Activated CD4-positive, alpha-beta memory T cell treated with anti-CD3 and anti-CD28 coated beads, Interleukin-2, amount 10 ng/mL, durations not matched to agents 7 days and 5 days (primary cell): ENCODE data around the gene MUS81. TPM values are rescaled to one million over a fixed set of nuclear protein-coding genes. Genes with fewer than 3 reads are reported as not detected.

Experiments used
- CTCF ChIA-PET: fragments of 350-600 bp; sonication (Branson Sonifier 250); formaldehyde crosslinking; loops from one replicate; lab custom pipeline; 2021; ENCODE audit warnings: antibody characterized with exemption, inconsistent platforms; lab: Charles Lee
- POLR2A ChIA-PET: fragments of 350-600 bp; sonication (Branson Sonifier 250); formaldehyde crosslinking; loops from one replicate; lab custom pipeline; 2021; ENCODE audit warnings: antibody characterized with exemption; lab: Charles Lee
- DNase-seq: peaks from one replicate; pipeline ENCODE4 v3.0.0-alpha.2; 2020
- H3K27ac Mint-ChIP-seq: one replicate; pipeline ENCODE4 v1.8.0; 2021; ENCODE audit warnings: mild to moderate bottlenecking, mixed read lengths
- H3K27me3 Mint-ChIP-seq: one replicate; pipeline ENCODE4 v1.8.0; 2021; ENCODE audit warnings: mixed read lengths
- H3K36me3 Mint-ChIP-seq: one replicate; pipeline ENCODE4 v1.8.0; 2021; ENCODE audit warnings: low read depth, mixed read lengths
- H3K4me1 Mint-ChIP-seq: one replicate; pipeline ENCODE4 v1.8.0; 2021; ENCODE audit warnings: mixed read lengths
- H3K4me3 Mint-ChIP-seq: one replicate; pipeline ENCODE4 v1.8.0; 2021; ENCODE audit warnings: mild to moderate bottlenecking, mixed read lengths
- H3K9me3 Mint-ChIP-seq: one replicate; pipeline ENCODE4 v1.8.0; 2021; ENCODE audit warnings: mixed read lengths
- total RNA-seq, 2 experiments: library from RNA; stranded (reverse); gene quantifications; one replicate each; pipeline ENCODE4 v1.2.3, GENCODE V29; 2021

Gene MUS81
- total RNA-seq, 2 experiments from 2014 or later = 86.9 to 91.9 TPM

DNA sequence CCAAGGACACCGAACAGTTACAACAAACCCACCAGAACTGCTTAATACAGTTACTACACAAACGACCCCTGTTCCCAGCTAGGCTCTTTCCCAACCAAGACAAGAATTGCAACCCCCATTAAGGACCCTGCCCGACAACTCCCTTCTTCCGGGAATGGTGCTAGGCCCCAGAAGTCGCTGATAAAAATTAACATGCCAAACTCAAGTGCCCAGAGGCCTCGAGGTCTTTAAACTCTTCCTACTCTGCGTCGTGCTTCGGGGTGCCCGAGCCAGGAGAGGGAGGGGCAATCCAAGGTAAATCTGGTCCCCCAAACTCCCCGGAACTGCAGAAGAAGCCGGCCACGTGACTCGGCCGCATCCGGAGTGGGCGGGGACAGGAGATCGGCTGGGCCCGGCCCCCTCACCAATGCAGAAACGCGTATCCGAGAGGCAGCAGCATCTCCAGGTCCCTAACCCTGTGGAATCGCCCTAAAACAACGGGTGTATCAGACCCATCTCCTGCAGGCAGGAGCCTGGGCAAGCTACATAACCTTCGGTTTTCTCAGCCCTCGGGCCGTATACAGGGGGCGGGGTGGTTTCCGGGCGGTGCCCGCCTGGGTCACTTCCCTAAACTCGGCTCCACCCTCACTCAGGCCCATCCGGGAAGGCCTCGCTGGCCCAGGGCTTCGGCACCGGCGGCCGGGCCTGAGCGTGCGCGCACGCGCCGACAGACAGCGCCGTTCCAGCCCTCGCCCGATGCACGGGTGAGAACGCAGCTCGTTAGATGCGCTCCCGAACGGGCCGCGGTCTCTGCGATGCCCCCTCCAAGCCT lies 3.3 kb upstream of the MUS81 start:
- POLR2A ChIA-PET = interaction anchor here (0.6 to 8.9 kb wide), 12 partner anchors 13 to 242 kb away, joined by 3 to 284 read pairs (median 8); partner anchors contain the start of genes AP5B1, BANF1, C11orf68 and CCDC85B
- Mint-ChIP-seq H3K27me3 (no peaks in the 10 kb centered on the region), H3K9me3 (peaks cover 2% of the 10 kb centered on the region), H3K36me3 (peaks cover 66% of the 10 kb centered on the region), H3K4me3 (peak overlapping the region; percentile 91), H3K27ac (peak overlapping the region; percentile 83), H3K4me1 (peaks cover 57% of the 10 kb centered on the region)
- CTCF ChIA-PET = interaction anchor here (1.4 to 8.7 kb wide), 3 partner anchors 31 to 145 kb away, joined by 4 to 251 read pairs (median 7); partner anchors contain the start of genes CCDC85B, FIBP and KAT5
- DNase-seq = peak; percentile 90

DNA sequence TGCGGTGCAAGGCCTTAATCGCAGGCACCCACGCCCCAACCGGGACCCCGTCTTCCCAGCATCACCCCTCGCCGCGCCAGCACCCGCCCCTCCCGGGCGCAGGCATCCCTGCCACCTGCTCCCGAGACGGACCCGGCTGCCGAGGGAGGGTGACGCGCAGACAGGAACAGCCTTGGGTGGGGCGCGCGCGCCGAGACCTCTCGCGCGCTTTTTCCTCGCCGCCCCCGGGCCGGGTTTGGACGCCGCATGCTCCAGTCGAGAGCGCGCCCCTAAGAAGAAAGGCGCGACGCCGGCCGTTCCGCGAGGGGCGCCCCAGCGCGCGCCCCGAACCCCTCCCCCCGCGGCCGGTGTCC lies 2.8 kb upstream of the MUS81 start:
- H3K36me3 Mint-ChIP-seq = peaks cover 64% of the 10 kb centered on the region
- no peaks in the 10 kb centered on the region for H3K27me3 Mint-ChIP-seq
- H3K4me1 Mint-ChIP-seq = peaks cover 61% of the 10 kb centered on the region
- peak overlapping the region; percentile 83 for H3K27ac Mint-ChIP-seq
- H3K4me3 Mint-ChIP-seq = peak overlapping the region; percentile 91
- DNase-seq = peak; percentile 70
- ChIA-PET POLR2A (interaction anchor here (1.0 to 8.9 kb wide), 14 partner anchors 8 to 242 kb away, joined by 4 to 284 read pairs (median 12); partner anchors contain the start of genes AP5B1, BANF1, C11orf68 and CCDC85B), CTCF (interaction anchor here (1.2 to 8.7 kb wide), 3 partner anchors 30 to 146 kb away, joined by 4 to 251 read pairs (median 7); partner anchors contain the start of genes AP5B1, CCDC85B, FIBP and KAT5)
- H3K9me3 Mint-ChIP-seq = no peaks in the 10 kb centered on the region

DNA sequence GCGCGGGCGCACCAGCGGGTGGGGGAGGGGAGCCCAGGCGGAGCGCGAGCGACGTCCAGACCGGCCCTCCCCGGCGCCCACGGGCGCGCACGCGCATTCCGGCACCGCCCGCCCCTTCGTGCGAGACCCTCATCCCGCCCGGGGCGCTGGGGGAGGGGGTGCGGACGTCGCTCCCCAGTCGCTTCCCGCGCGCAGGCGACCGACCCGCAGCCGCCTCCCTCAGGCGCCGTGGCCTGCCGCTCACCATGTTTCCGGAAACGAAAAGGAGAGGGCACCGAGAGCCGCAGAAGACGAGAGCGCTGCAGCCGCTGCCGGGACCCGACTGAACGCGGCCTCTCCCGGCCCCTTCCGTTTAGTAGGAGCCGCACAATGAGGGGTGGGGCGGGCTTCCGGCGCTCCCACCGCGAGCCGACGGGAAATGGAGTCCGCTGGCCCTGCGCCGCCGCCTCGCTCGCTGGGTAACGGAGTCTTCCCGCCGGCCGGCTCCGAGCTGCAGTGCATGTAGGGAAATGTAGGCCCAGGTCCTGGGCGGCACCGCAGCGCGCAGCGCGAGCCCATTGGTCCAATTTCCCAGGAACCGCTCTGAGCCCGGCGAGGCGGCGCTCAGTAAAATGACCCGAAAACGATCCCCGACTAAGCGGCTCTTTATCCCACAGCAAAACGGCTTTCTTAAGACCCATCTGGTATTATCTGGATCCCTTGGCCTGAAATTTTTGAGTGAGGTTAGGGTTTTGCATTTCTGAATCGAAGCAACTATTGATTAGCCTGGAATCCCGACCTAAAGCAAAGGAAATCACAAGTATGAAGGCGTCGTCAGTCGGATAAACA lies 2.2 kb upstream of the MUS81 start, which contains the start of gene CFL1:
Gene CFL1 (minus strand): TSS at position 328 of the 828 bp plus-strand sequence. CDS start 81 bp downstream, at position 247.
- Mint-ChIP-seq H3K27me3 (no peaks in the 10 kb centered on the region), H3K4me3 (peak within 1 kb of the TSS; percentile 91), H3K36me3 (peaks cover 64% of the 10 kb centered on the region), H3K4me1 (peaks cover 66% of the 10 kb centered on the region), H3K27ac (peak within 1 kb of the TSS; percentile 97), H3K9me3 (no peaks in the 10 kb centered on the region)
- ChIA-PET POLR2A (interaction anchor here (0.6 to 8.9 kb wide), 27 partner anchors 8 to 736 kb away, joined by 3 to 284 read pairs (median 9); partner anchors contain the start of genes AP5B1, BANF1, C11orf68 and CCDC85B), CTCF (interaction anchor here (1.2 to 8.7 kb wide), 6 partner anchors 19 to 146 kb away, joined by 4 to 251 read pairs (median 10); partner anchors contain the start of genes AP5B1, CCDC85B, FIBP and KAT5)
- peak; percentile 99 for DNase-seq

- Mint-ChIP-seq H3K36me3 (peaks cover 64% of the 10 kb centered on the region), H3K4me1 (peaks cover 66% of the 10 kb centered on the region), H3K9me3 (no peaks in the 10 kb centered on the region)
Measured at GRCh38 chr11:65858681-65859087, 1.5 kb upstream of the MUS81 start.

DNA sequence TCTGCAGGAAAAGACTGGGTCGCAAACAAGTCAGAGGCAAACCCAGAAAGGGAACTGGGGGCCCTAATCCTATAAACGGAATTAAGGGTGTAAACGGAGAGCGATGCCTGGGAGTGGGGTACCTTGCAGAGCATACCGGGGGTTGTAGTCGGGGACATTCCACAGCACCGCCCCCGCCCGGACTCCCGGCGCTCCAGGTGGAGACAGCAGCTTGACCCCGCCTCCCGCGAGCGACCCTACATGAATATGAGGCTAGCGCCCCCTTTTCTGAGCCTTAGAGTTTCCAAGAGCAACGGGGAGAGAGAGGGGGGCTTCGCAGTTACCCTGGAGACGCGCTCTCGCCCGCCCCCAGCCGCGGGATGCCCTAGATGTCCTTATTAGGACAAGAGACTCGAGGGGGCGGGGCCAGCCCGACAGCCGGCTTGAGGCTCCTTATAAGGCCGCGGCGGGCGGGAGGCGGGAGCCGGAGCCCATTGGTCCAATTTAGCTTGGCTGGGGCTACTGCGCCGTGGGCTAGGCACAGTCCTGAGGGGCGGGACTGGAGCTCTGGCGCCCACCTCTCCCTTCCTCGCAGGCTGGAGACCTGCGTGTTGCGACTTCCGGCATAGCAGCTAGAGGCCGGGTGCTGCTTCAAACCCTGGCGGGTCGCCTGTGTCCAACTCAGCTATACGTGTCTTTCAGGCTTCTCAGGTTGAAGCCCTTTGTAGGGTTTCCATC lies 980 bp upstream of the MUS81 start:
- Mint-ChIP-seq H3K4me1 (peaks cover 62% of the 10 kb centered on the region), H3K36me3 (peaks cover 63% of the 10 kb centered on the region), H3K27me3 (no peaks in the 10 kb centered on the region), H3K9me3 (no peaks in the 10 kb centered on the region), H3K27ac (peak overlapping the region; percentile 97), H3K4me3 (peak overlapping the region; percentile 84)
- ChIA-PET CTCF (interaction anchor here (0.6 to 8.7 kb wide), 39 partner anchors 8 to 360 kb away, joined by 3 to 251 read pairs (median 6); partner anchors contain the start of genes AP5B1, BANF1, C11orf68 and CCDC85B), POLR2A (interaction anchor here (0.6 to 8.9 kb wide), 37 partner anchors 9 to 1115 kb away, joined by 3 to 284 read pairs (median 6); partner anchors contain the start of genes AP5B1, BANF1, C11orf68 and CCDC85B)
- DNase-seq = peak; percentile 99

More at GRCh38 chr11:65858681-65859087, 1.5 kb upstream of the MUS81 start:
- CTCF ChIA-PET = interaction anchor here (1.2 to 8.7 kb wide), 11 partner anchors 12 to 243 kb away, joined by 4 to 251 read pairs (median 12); partner anchors contain the start of genes AP5B1, CCDC85B, CTSW and FIBP
- POLR2A ChIA-PET = interaction anchor here (0.6 to 8.9 kb wide), 29 partner anchors 8 to 983 kb away, joined by 3 to 284 read pairs (median 12); partner anchors contain the start of genes AP5B1, BANF1, C11orf68 and CCDC85B
- H3K27me3 Mint-ChIP-seq = no peaks in the 10 kb centered on the region
- no peak for DNase-seq
- peak overlapping the region; percentile 84 for H3K4me3 Mint-ChIP-seq
- peak overlapping the region; percentile 97 for H3K27ac Mint-ChIP-seq

DNA sequence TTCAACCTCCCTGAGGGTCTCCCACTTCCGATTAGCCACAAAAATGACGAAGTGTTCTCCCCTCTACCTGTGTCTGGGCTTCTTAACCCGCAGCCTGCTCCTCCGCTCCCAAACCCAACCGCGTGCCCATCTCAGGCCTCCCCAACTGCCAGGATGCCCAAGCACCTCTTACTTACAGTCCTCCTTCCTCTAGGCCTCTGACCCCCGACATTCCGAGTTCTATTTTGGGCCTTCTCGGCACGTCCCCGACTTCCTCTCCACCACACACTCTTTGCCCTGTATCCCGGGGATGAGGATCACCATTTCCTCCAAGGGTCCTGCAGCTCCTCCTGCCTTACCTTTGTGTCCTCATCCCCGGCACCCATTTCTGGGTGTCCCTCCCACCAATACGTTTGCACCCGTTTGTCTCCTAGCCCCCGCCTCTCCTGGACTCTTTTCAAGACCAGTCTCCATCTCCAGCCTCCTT lies 388 bp upstream of the MUS81 start:
- Mint-ChIP-seq H3K4me3 (peak overlapping the region; percentile 84), H3K27ac (peak overlapping the region; percentile 97), H3K9me3 (no peaks in the 10 kb centered on the region), H3K27me3 (no peaks in the 10 kb centered on the region), H3K36me3 (peaks cover 61% of the 10 kb centered on the region), H3K4me1 (peaks cover 56% of the 10 kb centered on the region)
- no peak for DNase-seq
- CTCF ChIA-PET = interaction anchor here (0.6 to 8.7 kb wide), 43 partner anchors 8 to 360 kb away, joined by 3 to 251 read pairs (median 5); partner anchors contain the start of genes AP5B1, BANF1, C11orf68 and CCDC85B
- POLR2A ChIA-PET = interaction anchor here (0.6 to 8.9 kb wide), 37 partner anchors 10 to 1115 kb away, joined by 3 to 284 read pairs (median 6); partner anchors contain the start of genes AP5B1, BANF1, C11orf68 and CCDC85B

GRCh38 chr11:65861165-65861505 lies 902 bp downstream of the MUS81 start:
- H3K4me3 Mint-ChIP-seq = peak overlapping the region; percentile 84
- no peaks in the 10 kb centered on the region for H3K27me3 Mint-ChIP-seq

DNA sequence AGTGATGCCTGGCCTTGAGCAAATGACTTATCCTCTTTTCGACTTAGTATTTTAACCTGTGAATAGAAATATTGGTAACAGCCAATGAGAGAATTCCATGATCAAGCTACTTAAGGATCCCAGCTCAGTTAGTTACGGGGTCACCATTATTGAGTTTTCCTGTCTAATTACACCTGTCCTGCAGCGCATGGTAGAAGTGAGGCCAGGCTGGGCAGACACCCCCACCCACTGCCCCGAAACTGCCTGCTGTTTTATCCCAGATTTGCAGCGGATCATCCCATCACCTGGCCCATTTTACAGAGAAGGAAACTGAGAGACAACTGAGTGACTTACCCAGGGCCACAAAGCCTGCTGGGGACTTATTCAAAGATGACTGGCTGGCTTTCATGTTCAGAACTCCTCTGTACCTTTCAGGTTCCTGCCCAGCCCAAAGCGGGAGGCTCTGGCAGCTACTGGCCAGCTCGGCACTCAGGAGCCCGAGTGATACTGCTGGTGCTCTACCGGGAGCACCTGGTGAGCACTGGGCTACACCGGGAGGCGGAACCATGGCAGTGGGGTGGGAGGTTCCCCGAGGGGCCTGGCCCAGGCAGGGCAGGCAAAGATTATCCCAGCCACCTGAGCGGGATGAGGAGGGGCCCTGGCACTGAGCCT lies 1.4 kb downstream of the MUS81 start:
- no peaks in the 10 kb centered on the region for H3K27me3 Mint-ChIP-seq
- H3K36me3 Mint-ChIP-seq = peaks cover 55% of the 10 kb centered on the region
- peaks cover 41% of the 10 kb centered on the region for H3K4me1 Mint-ChIP-seq
- H3K27ac Mint-ChIP-seq = peak overlapping the region; percentile 97
- H3K9me3 Mint-ChIP-seq = no peaks in the 10 kb centered on the region
- POLR2A ChIA-PET = interaction anchor here (0.8 to 8.9 kb wide), 14 partner anchors 9 to 247 kb away, joined by 3 to 284 read pairs (median 13); partner anchors contain the start of genes BANF1, CCDC85B, CTSW and EFEMP2
- DNase-seq = peak; percentile 14
- CTCF ChIA-PET = interaction anchor here (0.7 to 8.7 kb wide), 5 partner anchors 9 to 150 kb away, joined by 3 to 251 read pairs (median 20); partner anchors contain the start of genes CCDC85B, FIBP and KAT5
- H3K4me3 Mint-ChIP-seq = peak overlapping the region; percentile 84

More at GRCh38 chr11:65861165-65861505, 902 bp downstream of the MUS81 start:
- peaks cover 46% of the 10 kb centered on the region for H3K4me1 Mint-ChIP-seq
- no peaks in the 10 kb centered on the region for H3K9me3 Mint-ChIP-seq
- POLR2A ChIA-PET = interaction anchor here (0.6 to 8.9 kb wide), 18 partner anchors 9 to 246 kb away, joined by 3 to 284 read pairs (median 10); partner anchors contain the start of genes AP5B1, BANF1, CCDC85B and CTSW
- H3K36me3 Mint-ChIP-seq = peaks cover 58% of the 10 kb centered on the region
- no peak for DNase-seq
- H3K27ac Mint-ChIP-seq = peak overlapping the region; percentile 97
- CTCF ChIA-PET = interaction anchor here (0.7 to 8.7 kb wide), 9 partner anchors 9 to 149 kb away, joined by 3 to 251 read pairs (median 14); partner anchors contain the start of genes CCDC85B, CTSW, FIBP and FOSL1

- Mint-ChIP-seq H3K4me1 (peaks cover 40% of the 10 kb centered on the region), H3K36me3 (peaks cover 56% of the 10 kb centered on the region), H3K4me3 (peak overlapping the region; percentile 84), H3K9me3 (no peaks in the 10 kb centered on the region), H3K27ac (peak overlapping the region; percentile 4), H3K27me3 (no peaks in the 10 kb centered on the region)
- POLR2A ChIA-PET = interaction anchor here (2.1 to 8.9 kb wide), 3 partner anchors 11 to 27 kb away, joined by 7 to 284 read pairs (median 38); partner anchors contain the start of genes CCDC85B and FIBP
- DNase-seq = no peak
- CTCF ChIA-PET = interaction anchor here (8.7 kb wide), 1 partner anchor 25 kb away, joined by 251 read pairs; the partner anchor contains the start of genes CCDC85B and FIBP
Measured at GRCh38 chr11:65862191-65862735, 2.0 kb downstream of the MUS81 start.
